ENCODE measurements around the gene QPCT. TPM values are rescaled to one million over a fixed set of nuclear protein-coding genes. Genes with fewer than 3 reads are reported as not detected.
A peak's percentile ranks its signal among the peaks of the same experiment; 100 is the strongest.

QPCT gene
- total and polyA plus RNA-seq, 2 donors from 2014 or later: 10.4 to 16.6 TPM

- no peak for TF ChIP-seq CTCF (IDR thresholded peaks at IDR 0.05; ENCODE audit: borderline replicate concordance, extremely low read depth, insufficient read depth)
- no peaks in the 10 kb centered on the region for H3K27me3 ChIP-seq (ENCODE audit: control insufficient read depth, insufficient read depth, low read length)
- intact Hi-C loops (cut with DNase I): no loop called here
- no peak overlapping the region for H3K9ac ChIP-seq (ENCODE audit: low read length in 3 of 3)
- H3K4me3 ChIP-seq (ENCODE audit: low read length in 3 of 3): no peak overlapping the region
- DNase-seq (peak in 1 of 5 donors; percentile 13), FAIRE-seq (no peak)
- H3K4me1 ChIP-seq (ENCODE audit: control insufficient read depth in 2 of 3, insufficient read depth in 2 of 3, low read depth in 1 of 3, low read length in 3 of 3): no peaks in the 10 kb centered on the region
- no peaks in the 10 kb centered on the region for H3K36me3 ChIP-seq (ENCODE audit: control insufficient read depth in 2 of 3, insufficient read depth in 3 of 3, low read length in 3 of 3)
- no peaks in the 10 kb centered on the region for H3K9me3 ChIP-seq (ENCODE audit: control insufficient read depth in 2 of 3, insufficient read depth in 1 of 3, low read length in 3 of 3)
- H3K27ac ChIP-seq (ENCODE audit: low read depth in 2 of 2, low read length in 2 of 2): no peak overlapping the region
Measured at GRCh38 chr2:37421686-37422085, 77.3 kb downstream of the QPCT start.

- Histone ChIP-seq H3K27me3 (ENCODE audit: control insufficient read depth, insufficient read depth, low read length) (no peaks in the 10 kb centered on the region), H3K4me1 (ENCODE audit: control insufficient read depth in 2 of 3, insufficient read depth in 2 of 3, low read depth in 1 of 3, low read length in 3 of 3) (no peaks in the 10 kb centered on the region), H3K27ac (ENCODE audit: low read depth in 2 of 2, low read length in 2 of 2) (no peak overlapping the region), H3K36me3 (ENCODE audit: control insufficient read depth in 2 of 3, insufficient read depth in 3 of 3, low read length in 3 of 3) (no peaks in the 10 kb centered on the region), H3K9ac (ENCODE audit: low read length in 3 of 3) (no peak overlapping the region), H3K9me3 (ENCODE audit: control insufficient read depth in 2 of 3, insufficient read depth in 1 of 3, low read length in 3 of 3) (no peaks in the 10 kb centered on the region), H3K4me3 (ENCODE audit: low read length in 3 of 3) (no peak overlapping the region)
- DNase-seq (no peak), FAIRE-seq (no peak)
- no peak for TF ChIP-seq CTCF (IDR thresholded peaks at IDR 0.05; ENCODE audit: borderline replicate concordance, extremely low read depth, insufficient read depth)
- intact Hi-C loops (cut with DNase I): no loop called here
Measured at GRCh38 chr2:37422816-37423215, 78.4 kb downstream of the QPCT start.

Other genes starting within 250 kb of the QPCT start
- 37.6 TPM for gene EIF2AK2, start 187.7 kb upstream of the QPCT start, total RNA-seq
- gene EIF2AK2, start 187.7 kb upstream of the QPCT start, polyA plus RNA-seq (ENCODE audit: insufficient read depth, low read depth, low replicate concordance): 6.4 TPM
- not detected for gene SULT6B1, start 156.0 kb upstream of the QPCT start, total RNA-seq
- gene SULT6B1, start 156.0 kb upstream of the QPCT start, polyA plus RNA-seq (ENCODE audit: insufficient read depth, low read depth, low replicate concordance): not detected
- 38.3 TPM for gene CEBPZOS, start 148.1 kb upstream of the QPCT start, total RNA-seq
- gene CEBPZOS, start 148.1 kb upstream of the QPCT start, polyA plus RNA-seq (ENCODE audit: insufficient read depth, low read depth, low replicate concordance): 60.7 TPM
- 55.9 TPM for gene CEBPZ, start 113.0 kb upstream of the QPCT start, total RNA-seq
- gene CEBPZ, start 113.0 kb upstream of the QPCT start, polyA plus RNA-seq (ENCODE audit: insufficient read depth, low read depth, low replicate concordance): 45.5 TPM
- 15.1 TPM for gene NDUFAF7, start 113.0 kb upstream of the QPCT start, total RNA-seq
- 13.1 TPM for gene NDUFAF7, start 113.0 kb upstream of the QPCT start, polyA plus RNA-seq (ENCODE audit: insufficient read depth, low read depth, low replicate concordance)
- gene PRKD3, start 19.8 kb upstream of the QPCT start, total RNA-seq: 45.7 TPM
- 7.1 TPM for gene PRKD3, start 19.8 kb upstream of the QPCT start, polyA plus RNA-seq (ENCODE audit: insufficient read depth, low read depth, low replicate concordance)